AG08395 (cell line): ENCODE measurements around the gene OR1S1.
"Not testable (repeated sequence)": the region's sequence is repeated elsewhere in the genome, so short reads cannot be mapped to it uniquely, and the experiment has no call there.

Experiments used
- DNase-seq: peaks from one replicate; pipeline ENCODE4 v3.0.0; 2012; ENCODE audit warnings: mixed read lengths, low spot score

OR1S1 gene

DNA sequence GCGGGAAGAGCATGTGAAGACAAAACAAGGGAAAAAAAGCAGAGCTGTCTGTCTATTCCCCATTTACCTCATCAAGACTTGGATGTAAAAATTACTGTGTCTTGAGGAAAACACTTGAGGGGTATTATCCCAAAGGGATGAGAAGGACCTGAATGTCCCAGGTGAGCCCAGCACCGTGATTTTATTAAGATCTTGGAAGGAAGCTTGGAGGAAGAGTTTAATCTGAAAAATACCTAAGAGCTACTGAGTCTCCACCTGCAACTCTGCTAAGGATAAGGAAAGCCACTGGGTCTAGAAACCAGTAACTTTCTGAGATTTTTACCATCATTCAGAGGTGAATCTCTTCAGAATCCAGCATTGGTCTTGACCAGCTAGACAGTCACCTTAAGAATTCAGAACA, at the start of gene OR1S1:
OR1S1 (plus strand) TSS at position 301 of the 400 bp plus-strand sequence.
- DNase-seq: not testable (repeated sequence)

DNA sequence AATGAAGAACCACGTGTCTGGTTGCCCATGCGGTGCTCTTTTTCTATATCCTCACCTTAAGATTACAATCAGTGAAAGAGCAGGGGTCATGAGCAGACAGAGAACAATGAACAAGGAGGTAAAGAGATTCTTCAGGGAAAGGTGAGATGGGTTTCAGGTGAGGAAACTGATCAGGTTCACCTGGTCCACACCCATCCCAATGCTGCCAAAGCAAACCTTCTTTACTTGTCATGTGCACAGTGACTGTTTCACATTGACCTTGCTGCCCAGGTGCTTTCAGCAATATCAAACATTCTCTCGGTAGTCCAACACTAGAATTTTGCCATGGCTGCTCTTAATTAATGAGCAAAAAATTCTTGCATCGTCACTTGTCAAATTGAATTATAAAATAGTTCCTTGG, 48.1 kb upstream of the OR1S1 start:
- DNase-seq: no peak

DNA sequence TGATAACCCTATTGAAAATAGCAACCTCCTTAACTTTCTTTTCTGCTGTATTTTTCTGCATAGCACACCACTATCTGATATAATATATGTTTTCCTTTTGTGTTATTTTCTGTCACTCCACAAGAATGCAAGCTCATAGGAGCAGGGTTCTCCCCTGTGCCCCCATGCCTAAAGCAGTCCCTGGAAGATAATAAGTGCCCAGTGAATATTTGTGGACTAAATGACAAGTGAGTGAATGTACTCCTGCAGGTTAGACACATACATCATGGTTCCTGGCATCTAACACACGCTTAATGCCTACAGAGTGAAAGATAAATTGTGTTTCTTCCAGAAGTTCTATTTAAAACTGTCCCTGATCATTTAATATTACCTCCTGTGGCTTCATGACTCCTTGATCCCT, 47.5 kb upstream of the OR1S1 start:
- DNase-seq: no peak

DNA sequence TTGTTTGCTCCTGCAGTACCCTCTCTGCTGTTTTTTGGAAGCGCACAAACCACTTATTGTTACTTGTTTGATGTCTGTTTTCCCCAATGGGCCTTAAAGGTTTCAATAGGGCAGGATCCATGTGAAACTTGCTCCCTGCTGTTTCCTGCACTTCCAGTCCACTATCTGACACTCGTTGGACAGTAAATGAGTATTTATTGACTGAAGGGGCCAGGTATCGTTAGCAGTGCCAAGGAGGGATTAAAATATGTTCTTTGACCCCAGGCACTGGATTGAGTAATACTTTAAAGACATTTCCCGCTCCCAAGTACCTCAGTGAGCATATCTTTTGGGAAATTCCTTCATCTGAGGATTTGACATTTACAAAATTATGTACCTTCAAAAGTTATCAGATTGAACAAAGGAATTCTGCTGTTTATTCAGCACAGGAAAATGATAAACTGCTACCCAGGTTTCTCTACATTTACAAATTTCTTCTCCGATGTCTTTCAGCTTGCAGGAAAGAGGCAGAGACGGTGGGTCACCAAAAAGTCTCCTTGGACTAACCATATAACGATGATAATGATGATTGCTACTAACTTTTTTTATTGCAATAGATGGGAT, 46.9 kb upstream of the OR1S1 start:
- DNase-seq: no peak

DNA sequence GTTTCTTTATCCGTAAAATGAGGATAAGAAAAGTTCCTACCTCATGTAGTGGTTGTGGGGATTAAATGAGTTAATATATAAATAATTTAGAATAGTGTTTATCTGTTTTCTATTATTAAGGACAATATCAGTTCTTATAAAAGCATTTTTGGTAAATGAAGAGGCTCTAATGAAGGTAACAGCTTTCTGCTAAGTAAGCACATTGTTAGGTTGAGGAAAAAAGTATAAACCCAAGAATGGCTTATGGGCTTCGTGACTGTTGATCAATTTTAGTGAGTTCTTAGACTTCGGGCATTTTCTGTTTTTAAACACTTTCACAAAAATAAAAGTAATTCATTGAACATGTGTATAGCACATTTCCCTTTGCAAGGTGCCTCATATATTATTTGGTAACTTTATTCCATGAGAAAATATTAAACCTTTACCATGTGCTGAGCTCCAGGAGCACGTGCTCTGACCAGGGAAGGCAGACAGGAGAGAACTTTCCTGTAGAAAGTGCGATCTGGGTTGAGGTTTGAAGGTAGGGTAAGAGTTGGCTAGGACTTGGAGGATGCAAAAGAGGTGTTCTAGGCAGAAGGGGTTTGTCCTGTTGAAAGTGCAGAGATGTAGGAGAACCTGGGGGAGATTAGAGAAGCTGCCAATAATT, 35.0 kb upstream of the OR1S1 start:
- DNase-seq: no peak

DNA sequence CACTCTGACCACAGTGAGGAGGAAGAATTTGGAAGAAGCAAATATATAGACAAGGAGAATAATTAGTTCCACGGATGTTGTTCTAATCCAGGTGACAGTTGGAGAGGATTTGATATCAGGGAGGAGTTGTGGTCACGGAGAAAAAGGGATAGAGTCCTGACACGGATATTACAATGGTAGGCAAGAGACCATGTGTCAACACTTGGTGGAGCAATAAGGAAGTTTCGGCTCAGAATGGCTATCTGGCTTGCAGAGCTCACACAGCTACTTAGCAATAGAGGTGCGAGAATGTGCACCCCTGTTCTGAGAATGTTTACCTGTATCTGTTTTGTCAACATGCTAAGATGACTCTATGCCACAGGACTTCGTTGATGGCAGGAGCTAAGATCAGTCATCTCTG, 34.1 kb upstream of the OR1S1 start:
- no peak for DNase-seq

DNA sequence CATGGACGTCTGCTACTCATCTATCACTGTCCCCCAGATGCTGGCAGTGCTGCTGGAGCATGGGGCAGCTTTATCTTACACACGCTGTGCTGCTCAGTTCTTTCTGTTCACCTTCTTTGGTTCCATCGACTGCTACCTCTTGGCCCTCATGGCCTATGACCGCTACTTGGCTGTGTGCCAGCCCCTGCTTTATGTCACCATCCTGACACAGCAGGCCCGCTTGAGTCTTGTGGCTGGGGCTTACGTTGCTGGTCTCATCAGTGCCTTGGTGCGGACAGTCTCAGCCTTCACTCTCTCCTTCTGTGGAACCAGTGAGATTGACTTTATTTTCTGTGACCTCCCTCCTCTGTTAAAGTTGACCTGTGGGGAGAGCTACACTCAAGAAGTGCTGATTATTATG, 32.9 kb upstream of the OR1S1 start:
- DNase-seq: no peak

DNA sequence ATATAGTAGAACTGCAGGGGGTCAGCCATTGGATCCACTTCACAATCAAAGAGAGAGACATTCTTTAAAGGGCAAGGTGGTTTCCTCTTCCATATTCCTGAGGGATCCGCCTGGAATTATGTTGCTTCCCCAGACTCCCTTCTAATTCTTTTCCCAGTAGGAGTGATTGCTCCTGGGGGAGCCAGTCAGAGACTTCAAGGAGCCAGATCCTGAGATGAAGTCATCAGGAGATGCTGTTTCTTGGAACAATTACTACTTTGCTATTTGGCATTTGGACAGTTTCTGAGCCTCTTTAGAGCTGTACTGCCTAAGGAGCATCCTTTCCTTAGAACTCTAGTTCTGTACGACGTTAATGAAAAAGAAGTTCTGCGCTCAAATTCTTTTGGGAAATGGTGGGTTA, 25.6 kb upstream of the OR1S1 start:
- no peak for DNase-seq

DNA sequence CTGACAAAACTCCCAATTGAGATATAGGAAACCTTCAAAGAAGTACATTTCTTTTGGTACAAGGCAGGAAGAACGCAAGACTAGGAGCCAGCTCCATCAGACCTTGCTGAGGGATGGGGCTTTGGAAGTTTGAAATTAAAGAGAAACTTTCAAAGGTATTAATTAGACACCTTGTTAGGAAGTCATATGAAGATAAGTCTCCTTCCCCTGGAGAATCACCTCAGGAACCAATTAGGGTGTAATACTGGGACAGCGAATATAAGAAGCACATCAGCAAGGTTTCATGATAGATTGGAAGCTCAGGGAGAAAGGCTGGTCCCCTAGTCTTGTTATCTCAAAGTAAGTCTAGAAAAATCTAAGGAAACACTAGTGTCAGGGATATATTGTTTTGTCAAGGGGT, 23.8 kb upstream of the OR1S1 start, which contains the start of gene OR9Q2:
OR9Q2 (plus strand) TSS at position 301 of the 400 bp plus-strand sequence. CDS start 1,421 bp downstream, outside the sequence.
- DNase-seq: no peak

DNA sequence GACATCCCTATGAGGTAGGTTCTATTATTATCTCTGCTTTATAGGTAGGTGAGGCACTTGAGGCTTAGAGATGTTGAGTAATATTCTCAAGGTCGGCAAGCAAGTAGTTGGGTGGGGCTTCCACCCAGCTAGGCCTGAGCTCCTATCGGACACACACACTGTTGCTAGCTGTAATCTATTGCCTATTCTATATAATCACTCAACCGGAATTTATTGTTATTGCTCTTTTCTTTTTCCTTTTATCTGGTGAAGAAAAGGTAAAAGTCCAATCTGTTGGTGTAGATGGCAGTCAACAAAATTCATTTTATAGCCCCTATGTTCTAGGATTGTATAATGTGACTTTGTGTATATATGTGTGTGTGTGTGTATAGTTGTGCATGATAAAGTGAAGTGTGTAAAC, 20.3 kb upstream of the OR1S1 start:
- no peak for DNase-seq

DNA sequence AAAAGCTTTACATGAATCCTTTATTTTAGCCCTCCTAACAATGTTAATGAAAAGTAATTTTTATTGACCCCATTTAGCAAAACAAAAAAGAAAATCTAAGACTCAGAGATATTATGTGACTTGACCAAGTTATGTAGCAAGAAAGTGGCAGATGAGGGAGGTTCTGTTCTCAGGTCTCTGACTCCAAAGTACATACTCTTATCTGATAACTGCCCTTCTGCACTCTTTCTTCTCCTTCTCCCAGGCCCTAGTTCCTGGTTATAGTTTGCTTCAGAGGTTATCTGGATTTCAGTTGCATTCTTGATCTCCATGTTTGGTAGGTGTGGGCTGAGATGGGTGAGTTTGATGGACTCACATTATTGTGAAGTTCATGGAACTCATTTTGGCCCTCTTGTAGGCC, 19.1 kb upstream of the OR1S1 start:
- DNase-seq: no peak

DNA sequence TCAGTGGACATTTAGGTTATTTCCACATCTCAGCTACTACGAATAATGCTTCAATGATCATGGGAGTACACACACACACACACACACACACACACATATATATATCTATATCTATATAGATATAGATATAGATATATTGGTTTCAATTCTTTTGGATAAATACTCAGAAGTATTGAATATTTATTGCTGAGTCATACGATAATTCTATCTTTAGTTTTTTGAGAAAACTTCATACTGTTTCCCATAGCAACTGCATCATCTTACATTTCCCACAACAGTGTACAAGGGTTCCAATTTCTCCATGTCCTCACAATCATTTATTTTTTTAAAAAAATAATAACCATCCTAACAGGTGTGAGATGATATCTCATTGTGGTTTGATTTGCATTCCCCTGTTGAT, 16.6 kb upstream of the OR1S1 start:
- DNase-seq: no peak

DNA sequence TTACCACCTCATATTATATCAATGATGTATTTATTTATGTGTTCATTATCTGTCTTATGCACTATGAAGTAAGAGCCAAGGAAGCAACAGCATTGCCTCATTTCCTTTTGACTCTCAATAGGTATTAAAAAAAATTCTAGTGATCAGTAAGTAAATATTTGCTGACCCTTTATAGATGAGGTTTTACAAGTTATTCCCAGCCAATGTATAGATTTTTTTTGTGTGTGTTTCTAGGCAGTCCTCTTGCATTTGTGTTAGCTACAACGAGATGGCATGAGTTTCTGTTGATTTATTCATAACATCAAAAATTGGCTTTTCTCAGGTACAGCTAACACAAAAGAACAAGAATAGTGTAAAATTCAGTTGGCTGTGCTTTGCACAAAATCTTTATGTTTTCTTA, 13.2 kb upstream of the OR1S1 start:
- DNase-seq: no peak

DNA sequence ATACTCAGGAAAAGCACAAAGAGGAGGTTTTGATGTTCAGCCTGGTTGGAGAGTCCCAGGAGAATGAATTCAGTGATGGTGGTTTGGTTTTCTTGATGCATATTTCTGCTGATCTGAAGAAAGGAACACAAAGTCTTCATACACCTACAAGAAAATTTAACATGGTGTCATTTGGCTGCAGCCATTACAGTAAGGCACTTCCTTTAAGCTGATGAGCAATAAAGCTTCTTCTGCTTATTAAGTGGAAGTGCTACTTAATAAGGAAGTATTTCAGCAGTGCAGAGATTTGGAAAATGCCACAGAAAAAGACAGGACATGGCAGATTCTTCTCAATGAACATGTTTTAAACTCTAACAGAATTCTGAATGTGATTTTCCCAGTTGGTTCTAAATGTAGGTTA, 8.5 kb upstream of the OR1S1 start, which contains the start of gene OR1S2:
OR1S2 (minus strand) TSS at position 101 of the 400 bp plus-strand sequence; CDS start at position 101, 0 bp downstream.
- no peak for DNase-seq

DNA sequence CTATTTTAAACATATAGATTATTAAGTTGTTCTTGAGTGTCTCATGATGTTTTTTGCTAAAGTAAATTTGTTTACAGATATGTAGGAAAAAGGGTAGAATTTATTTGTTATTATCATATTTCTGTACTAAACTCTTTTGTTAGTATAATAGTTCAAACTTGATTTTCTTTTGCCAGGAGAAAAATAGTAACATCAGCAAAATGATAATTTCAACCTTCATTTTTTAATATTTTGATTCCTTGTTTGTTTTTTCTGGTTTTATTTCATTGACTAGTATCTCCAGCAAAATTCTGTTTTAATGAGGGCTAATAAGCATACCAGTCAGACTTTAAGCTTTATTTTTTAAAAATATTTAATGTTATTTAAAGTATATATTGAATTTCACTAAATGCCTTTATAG, 4.0 kb downstream of the OR1S1 start:
- no peak for DNase-seq

DNA sequence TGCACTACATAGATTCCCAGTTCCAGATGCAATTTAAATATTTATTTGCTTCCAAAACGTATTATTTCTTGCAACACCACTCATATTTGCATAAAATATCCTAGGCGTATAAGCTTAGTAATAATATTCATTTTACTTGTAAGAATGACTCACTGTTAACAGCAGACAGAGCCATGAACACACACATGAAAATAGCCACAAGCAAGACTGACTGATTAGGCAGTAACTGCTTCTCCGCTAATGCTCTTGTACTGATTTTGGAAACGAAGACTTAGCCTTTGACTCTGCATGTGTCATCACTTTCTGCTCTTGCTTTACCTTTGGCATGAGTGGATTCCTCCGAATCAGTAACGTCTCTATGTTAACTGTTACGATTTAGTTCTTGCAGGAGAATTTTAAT, 10.2 kb downstream of the OR1S1 start:
- no peak for DNase-seq

DNA sequence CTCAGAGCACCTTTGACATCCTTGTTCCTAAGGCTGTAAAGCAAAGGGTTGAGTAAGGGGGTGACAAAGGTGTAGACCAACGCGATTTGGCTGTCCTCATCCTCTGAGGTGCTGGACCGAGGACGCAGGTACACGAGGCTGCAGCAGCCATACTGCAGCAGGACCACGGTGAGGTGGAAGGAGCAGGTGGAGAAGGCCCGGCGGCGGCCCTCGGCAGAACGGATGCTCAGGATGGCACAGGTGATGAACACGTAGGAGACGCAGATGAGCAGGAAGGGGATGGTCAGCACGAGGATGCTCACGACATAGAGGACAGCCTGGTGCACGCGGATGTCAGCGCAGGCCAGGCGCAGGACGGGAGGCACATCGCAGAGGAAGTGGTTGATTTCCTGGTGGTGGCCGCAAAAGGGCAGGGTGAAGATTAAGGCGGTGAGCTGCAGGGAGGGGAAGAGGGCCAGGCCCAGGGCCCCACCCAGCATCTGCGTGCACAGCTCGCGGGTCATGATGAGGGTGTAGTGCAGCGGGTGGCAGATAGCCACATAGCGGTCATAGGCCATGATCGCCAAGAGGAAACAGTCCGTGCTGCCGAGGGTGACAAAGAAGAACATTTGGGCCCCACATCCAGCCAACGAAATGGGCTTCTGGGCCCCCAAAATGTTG, 15.6 kb downstream of the OR1S1 start:
- no peak for DNase-seq

DNA sequence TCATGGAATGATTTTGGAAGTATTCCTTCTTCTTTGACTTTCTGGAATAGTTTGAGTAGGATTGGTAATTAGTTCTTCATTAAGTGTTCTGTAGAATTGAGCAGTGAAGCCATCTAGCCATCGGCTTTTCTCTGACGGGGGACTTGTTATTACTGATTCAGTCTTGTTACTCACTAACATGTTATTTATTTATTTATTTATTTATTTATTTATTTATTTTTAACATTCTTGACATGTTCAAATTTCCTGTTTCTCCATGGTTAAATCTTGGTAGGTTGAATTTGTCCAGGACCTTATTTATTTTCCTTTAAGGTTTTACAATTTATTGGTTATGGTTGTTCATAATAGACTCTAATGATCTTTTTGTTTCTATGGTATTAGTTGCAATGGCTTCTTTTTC, 31.4 kb downstream of the OR1S1 start:
- no peak for DNase-seq

DNA sequence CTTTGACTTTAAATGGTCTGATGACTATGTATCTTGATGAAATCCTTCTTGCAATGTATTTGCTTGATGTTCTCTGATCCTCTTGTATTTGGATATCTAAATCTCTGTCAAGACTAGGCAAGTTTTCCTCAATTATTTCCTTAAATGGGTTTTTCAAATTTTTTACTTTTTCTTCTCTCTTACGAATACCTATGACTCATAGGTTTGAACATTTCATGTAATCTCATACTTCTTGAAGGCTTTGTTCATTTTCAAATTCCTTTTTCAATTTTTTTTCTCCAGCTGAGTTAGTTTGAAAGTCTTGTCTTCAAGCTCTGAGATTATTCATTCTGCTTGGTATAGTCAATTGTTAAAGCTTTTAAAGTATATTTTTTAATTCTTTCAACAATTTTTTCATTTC, 42.4 kb downstream of the OR1S1 start:
- DNase-seq: no peak

DNA sequence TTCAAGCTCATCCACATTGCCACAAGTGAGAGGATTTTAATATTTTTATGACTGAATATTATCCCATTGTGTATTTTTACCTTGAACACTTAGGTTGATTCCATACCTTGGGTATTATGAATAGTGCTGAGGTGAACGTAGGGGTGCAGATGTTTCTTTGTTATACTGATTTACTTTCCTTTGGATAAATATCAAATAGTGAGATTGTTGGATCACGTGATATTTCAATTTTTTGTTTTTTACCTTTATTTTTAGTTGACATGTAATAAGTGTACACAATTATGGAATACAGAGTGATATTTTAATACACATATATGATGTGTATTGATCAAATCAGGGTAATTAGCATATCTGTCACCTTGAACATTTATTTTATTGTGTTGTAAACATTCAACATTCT, 47.5 kb downstream of the OR1S1 start:
- DNase-seq: no peak
